Stimulated activated CD4-positive, alpha-beta T cell treated with anti-CD3 and anti-CD28 coated beads, Interleukin-1b, Interleukin-23, amount 100 ng/mL, for 24 hours (primary cell): ENCODE measurements around the gene CRELD2.
A peak's percentile ranks its signal among the peaks of the same experiment; 100 is the strongest.
"Not testable (repeated sequence)": the region's sequence is repeated elsewhere in the genome, so short reads cannot be mapped to it uniquely, and the experiment has no call there.

ENCODE experiments used
- DNase-seq, 4 experiments: peaks; one replicate each; pipeline ENCODE4 v3.0.0-alpha.2; 2020; ENCODE audit warnings: low read depth in 4 of 4, low spot score in 1 of 4

The CRELD2 gene

GRCh38 chr22:49945042-49945794 is 26.8 kb downstream of the CRELD2 start:
- DNase-seq, result not testable (repeated sequence)

- no peak for DNase-seq
Observed at GRCh38 chr22:49946612-49947295, 28.3 kb downstream of the CRELD2 start.

- no peak for DNase-seq
Observed at GRCh38 chr22:49947296-49947622, 28.8 kb downstream of the CRELD2 start.

DNA sequence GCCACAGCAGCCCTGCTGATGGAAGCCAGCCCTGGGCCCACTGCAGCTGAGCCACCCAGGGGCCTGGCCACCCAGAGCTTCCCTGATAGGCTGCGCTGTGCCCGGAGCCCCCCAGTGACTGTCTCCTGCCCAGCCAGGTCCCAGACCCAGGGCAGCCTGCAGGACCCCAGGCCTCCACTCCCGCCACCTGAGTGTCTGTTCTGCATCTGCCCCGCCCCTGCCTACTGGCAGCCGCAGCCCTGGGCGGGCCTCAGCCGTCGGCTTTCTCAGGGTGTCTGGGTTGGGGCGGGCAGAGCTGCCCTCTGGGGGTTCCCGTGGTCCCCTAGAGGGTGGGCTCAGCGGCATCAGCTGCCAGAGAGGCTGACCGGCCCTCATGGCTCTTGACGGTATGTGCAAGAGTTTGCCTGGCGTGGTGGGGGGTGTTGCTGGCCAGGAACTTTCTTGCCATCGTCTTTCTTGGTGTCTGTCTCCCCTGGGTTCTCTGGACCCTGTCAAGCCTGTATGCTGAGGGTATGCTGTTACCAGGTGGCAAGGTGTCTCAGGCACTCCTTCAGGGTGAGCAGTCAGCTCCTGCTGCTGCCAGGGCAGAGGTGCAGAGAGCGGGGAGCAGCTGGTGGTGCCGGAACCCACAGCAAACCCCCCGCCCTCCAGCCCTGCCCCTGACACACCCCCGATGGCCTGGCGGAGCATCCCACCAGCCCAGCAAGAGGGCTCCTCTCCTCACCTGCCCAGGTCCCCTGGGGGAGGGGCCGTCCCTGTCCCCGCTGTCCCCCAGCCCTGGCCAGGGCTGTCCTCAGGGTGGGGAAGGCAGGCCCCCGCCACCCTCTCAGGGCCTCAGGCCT is 29.9 kb downstream of the CRELD2 start:
- no peak for DNase-seq

DNA sequence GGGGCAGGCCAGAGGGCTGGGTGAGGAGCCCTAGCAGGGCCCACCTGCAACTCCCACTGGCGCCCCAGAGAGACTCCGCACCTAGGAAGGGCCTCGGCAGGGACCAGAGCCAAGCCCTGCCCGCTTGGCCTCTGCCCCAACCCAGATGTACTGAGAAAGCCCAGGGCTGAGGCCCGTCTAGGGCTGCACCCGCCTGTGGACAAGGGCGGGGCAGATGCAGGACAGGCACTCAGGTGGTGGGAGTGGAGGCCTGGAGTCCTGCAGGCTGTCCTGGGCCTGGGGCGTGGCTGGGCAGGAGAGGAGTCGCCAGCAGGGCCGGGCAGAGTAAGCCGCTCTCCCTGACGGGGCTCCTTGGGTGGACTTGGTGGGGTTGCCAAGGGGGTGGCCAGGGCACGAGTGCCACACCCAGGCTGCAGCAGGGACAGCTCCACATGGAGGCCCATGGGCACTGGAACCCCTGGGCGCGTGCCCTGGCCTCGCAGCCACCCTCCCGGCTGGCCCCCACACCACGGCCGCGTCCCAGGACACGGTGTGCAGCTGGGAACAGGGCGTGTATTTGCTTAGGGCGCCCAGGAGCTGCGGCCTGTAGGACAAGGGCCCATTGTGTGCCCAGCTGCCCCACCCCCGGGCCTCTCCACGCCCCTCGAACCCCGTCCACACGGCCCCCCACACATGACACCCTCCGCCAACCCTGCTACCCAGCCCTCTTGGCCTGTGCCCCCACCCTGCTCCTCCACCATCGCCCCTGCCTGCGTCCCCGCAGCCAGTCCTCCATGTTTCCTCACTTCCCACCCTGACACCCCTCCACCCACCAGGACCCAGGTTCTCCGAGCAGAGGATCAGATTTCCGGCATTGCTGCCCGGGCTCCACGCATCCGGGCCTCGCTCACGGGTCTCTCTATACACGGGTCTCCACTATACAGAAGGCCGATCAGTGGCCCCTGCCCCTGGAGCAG is 30.8 kb downstream of the CRELD2 start:
- no peak for DNase-seq

- no peak for DNase-seq
Observed at GRCh38 chr22:49949914-49950292, 31.5 kb downstream of the CRELD2 start.

- DNase-seq, result no peak
Observed at GRCh38 chr22:49950396-49950994, 32.1 kb downstream of the CRELD2 start.

DNA sequence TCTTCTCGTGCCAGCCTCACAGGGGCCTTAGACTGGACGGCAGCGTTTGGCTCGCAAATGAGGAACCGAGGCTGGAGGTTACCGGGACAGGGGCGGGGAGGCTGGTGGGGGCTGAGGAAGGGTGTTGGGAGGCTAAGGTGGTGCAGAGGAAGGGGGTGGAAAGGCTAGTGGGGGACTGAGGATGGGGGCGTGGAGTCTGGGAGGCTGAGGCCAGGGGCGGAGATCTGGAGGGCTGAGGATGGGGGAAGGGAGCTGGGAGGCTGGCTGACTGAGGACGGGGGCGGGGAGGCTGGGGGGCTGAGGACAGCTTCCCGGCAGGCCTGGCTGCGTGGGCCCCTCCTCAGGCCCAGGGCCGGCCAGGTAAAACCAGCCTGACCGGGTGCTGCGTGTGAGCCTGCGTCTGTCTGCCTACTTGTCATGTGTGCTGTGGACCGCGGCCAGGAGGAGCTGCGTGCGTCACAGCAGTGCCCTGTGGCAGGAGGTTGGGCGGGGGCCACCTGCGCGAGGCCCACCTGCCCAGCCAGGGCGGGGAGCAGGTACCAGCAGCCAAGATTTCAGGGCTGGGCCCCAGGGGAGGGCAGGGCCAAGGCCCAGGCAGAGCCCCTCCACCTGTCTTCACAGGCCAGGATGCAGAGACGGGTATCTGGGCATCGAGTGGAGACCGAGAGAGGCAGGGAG is 32.7 kb downstream of the CRELD2 start:
- DNase-seq, result peak in 1 of 4 experiments; percentile 40

GRCh38 chr22:49951678-49951985 is 33.2 kb downstream of the CRELD2 start:
- DNase-seq, result no peak

GRCh38 chr22:49951986-49952896 is 33.8 kb downstream of the CRELD2 start:
- DNase-seq, result no peak

DNA sequence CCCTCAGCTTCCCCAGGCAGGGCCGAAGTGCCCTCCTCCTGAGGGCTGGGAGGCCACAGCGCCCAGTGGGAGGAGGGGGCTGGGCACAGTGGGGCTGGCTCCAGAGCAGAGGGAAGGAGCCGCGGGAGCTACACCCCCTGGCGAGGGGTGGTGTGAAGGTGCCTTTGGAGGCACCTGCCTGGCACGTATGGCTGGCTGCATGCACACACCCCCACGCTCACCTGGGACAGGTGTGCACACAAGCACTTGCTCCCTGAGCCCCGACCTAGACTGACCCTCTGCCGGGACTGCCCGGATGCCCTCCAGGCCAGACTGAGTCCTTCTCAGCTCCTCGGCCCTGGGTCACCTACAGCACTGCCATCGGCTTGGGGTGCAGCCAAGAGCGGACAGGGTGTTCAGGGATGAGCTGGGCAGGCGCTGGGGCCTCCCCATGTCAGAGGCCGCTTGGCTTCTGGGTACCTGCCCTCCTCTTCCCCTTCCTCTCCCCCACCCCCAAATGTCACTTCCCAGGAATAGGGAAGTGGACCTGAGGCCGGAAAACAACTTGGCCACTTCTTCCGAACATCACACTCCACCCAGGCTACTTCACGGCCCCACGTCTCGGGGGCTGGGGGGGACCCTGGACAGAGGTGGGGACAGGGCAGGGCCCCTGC is 34.7 kb downstream of the CRELD2 start:
- no peak for DNase-seq

DNA sequence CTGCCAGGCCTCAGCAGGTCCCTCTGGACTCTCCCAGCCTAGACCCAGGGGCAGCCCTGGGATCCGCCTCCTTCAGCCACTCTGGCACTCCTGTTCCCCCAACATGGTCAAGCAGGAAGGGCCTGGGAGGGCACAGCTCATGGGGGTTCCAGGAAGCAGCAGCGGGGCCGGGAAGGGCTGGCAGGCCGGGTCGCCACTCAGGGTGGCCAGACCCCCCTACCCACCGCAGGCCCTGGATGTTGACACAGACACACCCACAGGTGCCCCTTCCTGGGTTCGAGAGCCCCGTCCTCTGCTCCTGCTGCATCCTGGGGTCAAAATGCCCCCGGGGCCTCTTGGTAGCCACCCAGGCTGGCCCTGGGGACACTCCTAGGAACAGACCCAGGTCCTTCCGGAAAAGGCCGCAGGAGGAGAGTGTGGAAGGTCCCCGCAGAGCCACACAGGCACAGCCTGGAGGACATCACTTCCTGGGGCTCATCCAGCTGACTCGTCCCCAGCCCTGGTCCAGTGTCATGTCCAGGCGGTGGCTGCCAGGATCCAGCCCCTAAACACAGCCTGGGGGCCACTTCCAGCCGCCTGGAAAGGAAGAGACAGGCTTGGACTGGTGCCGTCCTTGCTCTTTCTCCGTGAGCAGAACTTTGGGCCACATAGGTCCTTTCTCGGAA is 35.4 kb downstream of the CRELD2 start:
- no peak for DNase-seq

GRCh38 chr22:49954354-49954753 is 35.9 kb downstream of the CRELD2 start:
- no peak for DNase-seq

- no peak for DNase-seq
Observed at GRCh38 chr22:49954991-49955580, 36.7 kb downstream of the CRELD2 start.

DNA sequence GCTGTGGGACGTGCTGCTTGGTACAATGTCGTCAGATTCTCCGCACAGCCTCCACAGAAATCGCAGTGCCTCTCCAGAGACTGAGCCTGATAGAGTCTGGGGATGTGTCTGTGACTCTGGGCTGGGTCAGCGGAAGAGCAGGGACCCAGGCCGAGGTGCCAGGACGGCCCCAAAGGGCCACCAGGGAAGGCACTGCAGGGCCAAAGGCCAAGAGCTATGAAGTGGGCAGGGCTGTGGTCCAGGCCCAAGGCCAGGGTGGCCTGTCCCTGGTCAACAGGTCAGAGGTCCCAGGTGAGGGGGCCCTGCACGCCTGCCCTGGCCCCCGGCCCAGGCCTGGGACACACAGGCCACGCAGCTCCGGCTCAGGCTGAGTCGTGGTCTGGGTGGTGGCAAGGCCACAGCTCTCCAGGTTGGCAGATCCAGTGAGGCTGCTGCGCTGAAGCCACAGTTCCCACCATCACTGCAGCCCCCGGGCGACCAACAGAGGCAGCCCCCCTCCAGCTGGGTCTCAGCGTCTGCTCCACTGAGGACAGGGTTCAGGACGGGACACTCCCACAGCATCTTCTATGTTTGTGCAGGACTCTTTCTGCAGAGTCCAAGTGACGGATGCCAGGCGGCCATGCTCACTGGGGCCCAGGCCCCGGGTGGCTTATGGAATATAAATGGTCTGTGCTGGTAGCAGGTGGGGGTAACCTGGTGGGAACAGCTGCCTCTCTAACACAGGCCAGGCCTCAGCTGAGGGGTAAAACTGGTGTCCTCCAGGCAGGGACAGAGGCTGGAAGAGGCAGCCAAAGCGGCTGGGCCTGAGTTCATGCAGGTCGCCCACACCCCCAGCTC is 37.4 kb downstream of the CRELD2 start:
- no peak for DNase-seq

DNA sequence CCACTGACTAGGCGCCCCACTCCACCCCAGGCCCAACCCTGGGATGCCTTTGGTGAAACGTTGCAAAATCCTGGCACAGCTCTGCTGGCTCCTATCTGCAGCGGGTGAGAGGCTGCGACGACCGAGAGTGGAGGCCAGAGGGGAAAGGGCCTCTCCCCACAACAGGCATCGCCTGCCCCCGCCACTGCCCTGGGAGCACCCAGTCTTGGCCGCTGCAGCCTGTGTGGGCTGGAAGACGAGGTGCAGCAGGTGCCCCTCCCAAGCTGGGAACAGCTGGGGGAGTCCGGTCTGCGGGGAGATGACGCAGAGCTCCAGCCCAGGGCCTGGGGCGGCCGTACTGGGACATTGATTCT is 38.0 kb downstream of the CRELD2 start:
- DNase-seq, result no peak
